Subcutaneous adipose tissue (tissue), 4 donors: ENCODE data around the gene KCTD13. TPM values are rescaled to one million over a fixed set of nuclear protein-coding genes. Genes with fewer than 3 reads are reported as not detected.

ENCODE experiments used
- CTCF ChIP-seq: fragments of 450-650 bp; IDR thresholded peaks from one replicate; pipeline ENCODE4 v1.5.1; 2016; ENCODE audit warnings: low read depth, mild to moderate bottlenecking, control low read depth, antibody characterized with exemption, moderate library complexity
- total RNA-seq, 4 donors: library from RNA; depleted of rRNA; stranded (reverse); fragments of >200 nt; gene quantifications; one replicate each; pipeline ENCODE4 v1.1.0, GENCODE V29; 2016

Gene KCTD13
- total RNA-seq, 4 donors from 2014 or later: 5.4 to 26.2 (median 23.3) TPM

GRCh38 chr16:29958756-29959155 lies 32.7 kb upstream of the KCTD13 start:
- TF ChIP-seq CTCF: no peak

- no peak for TF ChIP-seq CTCF
Observed at GRCh38 chr16:29951625-29952365, 25.8 kb upstream of the KCTD13 start.

GRCh38 chr16:29950806-29951461 lies 24.9 kb upstream of the KCTD13 start:
- TF ChIP-seq CTCF: no peak

- TF ChIP-seq CTCF: no peak
Observed at GRCh38 chr16:29947897-29948296, 21.9 kb upstream of the KCTD13 start.

- TF ChIP-seq CTCF: no peak
Observed at GRCh38 chr16:29943846-29944799, 18.1 kb upstream of the KCTD13 start.

GRCh38 chr16:29940656-29941055 lies 14.6 kb upstream of the KCTD13 start:
- TF ChIP-seq CTCF: no peak
